ENCODE measurements around the gene TMEM179B.

- TF ChIP-seq CTCF (optimal IDR thresholded peaks at IDR 0.05 in 1 of 3, IDR thresholded peaks at IDR 0.05 in 1 of 3, conservative IDR thresholded peaks at IDR 0.05 in 1 of 3; ENCODE audit: extremely low read depth in 1 of 3, insufficient read depth in 2 of 3, low read length in 3 of 3) (no peak), EZH2 (IDR thresholded peaks at IDR 0.05; ENCODE audit: low read length) (no peak)
Measured at GRCh38 chr11:62835336-62835735, 48.1 kb downstream of the TMEM179B start.
